T-helper 1 cell treated with Interleukin-12 subunit alpha and Interleukin-12 subunit beta and Interleukin-4 antibody, amounts not matched to agents 30 ng/mL and 1 ng/mL, for 36 hours (primary cell): ENCODE results near the gene PER3. TPM values are rescaled to one million over a fixed set of nuclear protein-coding genes. Genes with fewer than 3 reads are reported as not detected.

Experiments used
- intact Hi-C: fragments of 100-400 bp; cut with micrococcal nuclease; formaldehyde crosslinking; loops from one replicate; pipeline ENCODE4 v1.15.1; 2024
- total RNA-seq: library from RNA; stranded (reverse); gene quantifications from 2 replicates; pipeline ENCODE4 v1.2.3, GENCODE V29; 2022

PER3 gene
- total RNA-seq, 1 donor from 2014 or later: 3.8 TPM

- intact Hi-C loops: no loop called here
Measured at GRCh38 chr1:7827126-7827955, 43.2 kb downstream of the PER3 start.

GRCh38 chr1:7831458-7831857 is 47.4 kb downstream of the PER3 start:
- intact Hi-C loops: no loop called here

- intact Hi-C loops: no loop called here
Measured at GRCh38 chr1:7833035-7833434, 48.9 kb downstream of the PER3 start.

- intact Hi-C loops: no loop called here
Measured at GRCh38 chr1:7838714-7839113, 54.6 kb downstream of the PER3 start.

- intact Hi-C loops: no loop called here
Measured at GRCh38 chr1:7839526-7839925, 55.4 kb downstream of the PER3 start.

- intact Hi-C loops: no loop called here
Measured at GRCh38 chr1:7842517-7842916, 58.4 kb downstream of the PER3 start.

- intact Hi-C loops: no loop called here
Measured at GRCh38 chr1:7845761-7846160, 61.7 kb downstream of the PER3 start.

GRCh38 chr1:7846656-7847055 is 62.6 kb downstream of the PER3 start:
- intact Hi-C loops: no loop called here

GRCh38 chr1:7847599-7847998 is 63.5 kb downstream of the PER3 start:
- intact Hi-C loops: no loop called here

- intact Hi-C loops: no loop called here
Measured at GRCh38 chr1:7850786-7851185, 66.7 kb downstream of the PER3 start.

- intact Hi-C loops: no loop called here
Measured at GRCh38 chr1:7852804-7853683, 69.0 kb downstream of the PER3 start, which contains the start of gene UTS2. TSS of gene UTS2 (minus strand) at chr1:7853065. CDS start at chr1:7853003, 62 bp downstream.

- intact Hi-C loops: no loop called here
Measured at GRCh38 chr1:7853684-7854026, 69.6 kb downstream of the PER3 start.

- intact Hi-C loops: no loop called here
Measured at GRCh38 chr1:7856345-7856744, 72.3 kb downstream of the PER3 start.

GRCh38 chr1:7857000-7857399 is 72.9 kb downstream of the PER3 start:
- intact Hi-C loops: no loop called here

GRCh38 chr1:7857985-7858384 is 73.9 kb downstream of the PER3 start:
- intact Hi-C loops: no loop called here

- intact Hi-C loops: no loop called here
Measured at GRCh38 chr1:7859406-7859805, 75.3 kb downstream of the PER3 start.

GRCh38 chr1:7860130-7860529 is 76.0 kb downstream of the PER3 start:
- intact Hi-C loops: no loop called here

GRCh38 chr1:7861452-7861851 is 77.4 kb downstream of the PER3 start:
- intact Hi-C loops: no loop called here

- intact Hi-C loops: no loop called here
Measured at GRCh38 chr1:7862211-7863060, 78.3 kb downstream of the PER3 start.

GRCh38 chr1:7863756-7864328 is 79.8 kb downstream of the PER3 start:
- intact Hi-C loops: no loop called here

- intact Hi-C loops: no loop called here
Measured at GRCh38 chr1:7865978-7866377, 81.9 kb downstream of the PER3 start.
